ENCODE data around the gene SYK. TPM values are rescaled to one million over a fixed set of nuclear protein-coding genes. Genes with fewer than 3 reads are reported as not detected.
A peak's percentile ranks its signal among the peaks of the same experiment; 100 is the strongest.

SYK gene
- total RNA-seq, 1 donor, result not detected

GRCh38 chr9:90893706-90894105 lies 92.1 kb downstream of the SYK start:
- Histone ChIP-seq H3K27me3 (ENCODE audit: insufficient read depth, low read length) (peaks cover 23% of the 10 kb centered on the region), H3K27ac (ENCODE audit: low read depth, low read length) (no peak overlapping the region), H3K36me3 (ENCODE audit: insufficient read depth, low read length) (no peaks in the 10 kb centered on the region), H3K79me2 (ENCODE audit: insufficient read depth, low read length) (no peaks in the 10 kb centered on the region), H3K4me2 (ENCODE audit: insufficient read depth, low read length) (no peak overlapping the region), H3K9me3 (ENCODE audit: low read depth, low read length) (no peaks in the 10 kb centered on the region), H2AFZ (ENCODE audit: low read length) (no peak overlapping the region), H3K4me1 (ENCODE audit: insufficient read depth, low read length) (no peaks in the 10 kb centered on the region), H4K20me1 (ENCODE audit: insufficient read depth, low read length) (no peaks in the 10 kb centered on the region), H3K4me3 (ENCODE audit: insufficient read depth, low read length) (no peak overlapping the region)
- TF ChIP-seq CTCF (IDR thresholded peaks at IDR 0.05; ENCODE audit: extremely low read depth, low read depth, low read length), result no peak
- DNase-seq (ENCODE audit: insufficient read length, low spot score, missing footprints), result no peak

GRCh38 chr9:90894986-90895687 lies 93.5 kb downstream of the SYK start:
- DNase-seq (ENCODE audit: insufficient read length, low spot score, missing footprints), result no peak
- H3K4me3 ChIP-seq (ENCODE audit: insufficient read depth, low read length), result no peak overlapping the region
- H3K36me3 ChIP-seq (ENCODE audit: insufficient read depth, low read length), result no peaks in the 10 kb centered on the region
- H3K4me1 ChIP-seq (ENCODE audit: insufficient read depth, low read length), result no peaks in the 10 kb centered on the region
- no peaks in the 10 kb centered on the region for H4K20me1 ChIP-seq (ENCODE audit: insufficient read depth, low read length)
- peak; percentile 60 for TF ChIP-seq CTCF (IDR thresholded peaks at IDR 0.05; ENCODE audit: extremely low read depth, low read depth, low read length)
- no peak overlapping the region for H3K4me2 ChIP-seq (ENCODE audit: insufficient read depth, low read length)
- H3K9me3 ChIP-seq (ENCODE audit: low read depth, low read length), result no peaks in the 10 kb centered on the region
- H3K27me3 ChIP-seq (ENCODE audit: insufficient read depth, low read length), result peaks cover 16% of the 10 kb centered on the region
- H3K27ac ChIP-seq (ENCODE audit: low read depth, low read length), result no peak overlapping the region
- no peaks in the 10 kb centered on the region for H3K79me2 ChIP-seq (ENCODE audit: insufficient read depth, low read length)
- no peak overlapping the region for H2AFZ ChIP-seq (ENCODE audit: low read length)

DNA sequence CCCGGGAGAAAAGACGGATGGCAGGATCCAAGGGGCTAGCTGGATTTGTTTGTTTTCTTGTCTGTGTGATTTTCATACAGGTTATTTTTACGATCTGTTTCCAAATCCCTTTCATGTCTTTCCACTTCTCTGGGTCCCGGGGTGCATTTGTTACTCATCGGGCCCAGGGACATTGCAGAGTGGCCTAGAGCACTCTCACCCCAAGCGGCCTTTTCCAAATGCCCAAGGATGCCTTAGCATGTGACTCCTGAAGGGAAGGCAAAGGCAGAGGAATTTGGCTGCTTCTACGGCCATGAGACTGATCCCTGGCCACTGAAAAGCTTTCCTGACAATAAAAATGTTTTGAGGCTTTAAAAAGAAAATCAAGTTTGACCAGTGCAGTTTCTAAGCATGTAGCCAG lies 94.2 kb downstream of the SYK start:
- Histone ChIP-seq H3K4me2 (ENCODE audit: insufficient read depth, low read length) (no peak overlapping the region), H4K20me1 (ENCODE audit: insufficient read depth, low read length) (no peaks in the 10 kb centered on the region), H2AFZ (ENCODE audit: low read length) (no peak overlapping the region), H3K27me3 (ENCODE audit: insufficient read depth, low read length) (peaks cover 13% of the 10 kb centered on the region), H3K27ac (ENCODE audit: low read depth, low read length) (no peak overlapping the region), H3K4me3 (ENCODE audit: insufficient read depth, low read length) (no peak overlapping the region), H3K9me3 (ENCODE audit: low read depth, low read length) (no peaks in the 10 kb centered on the region), H3K79me2 (ENCODE audit: insufficient read depth, low read length) (no peaks in the 10 kb centered on the region), H3K4me1 (ENCODE audit: insufficient read depth, low read length) (no peaks in the 10 kb centered on the region), H3K36me3 (ENCODE audit: insufficient read depth, low read length) (no peaks in the 10 kb centered on the region)
- TF ChIP-seq CTCF (IDR thresholded peaks at IDR 0.05; ENCODE audit: extremely low read depth, low read depth, low read length), result no peak
- DNase-seq (ENCODE audit: insufficient read length, low spot score, missing footprints), result no peak

DNA sequence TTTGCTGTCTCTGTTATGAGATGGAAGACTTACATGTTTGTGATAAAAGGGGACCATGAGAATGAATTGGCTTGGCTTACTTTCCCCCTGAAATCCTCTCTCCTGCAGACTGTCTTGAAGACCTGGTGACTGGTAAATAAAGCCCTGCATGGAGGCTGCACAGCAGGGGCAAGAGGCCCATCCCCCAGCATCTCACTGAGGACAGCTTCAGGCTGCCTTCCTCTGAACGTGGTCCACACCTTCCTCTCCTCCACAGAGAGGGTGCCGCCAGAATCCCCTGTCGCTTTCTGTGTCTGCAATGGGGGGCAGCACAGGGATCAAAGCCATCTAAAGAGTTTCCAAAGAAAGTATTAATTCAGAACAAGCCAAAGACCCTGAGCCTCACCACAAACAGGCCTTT lies 94.6 kb downstream of the SYK start:
- Histone ChIP-seq H3K4me2 (ENCODE audit: insufficient read depth, low read length) (no peak overlapping the region), H2AFZ (ENCODE audit: low read length) (no peak overlapping the region), H3K36me3 (ENCODE audit: insufficient read depth, low read length) (no peaks in the 10 kb centered on the region), H3K4me3 (ENCODE audit: insufficient read depth, low read length) (no peak overlapping the region), H3K4me1 (ENCODE audit: insufficient read depth, low read length) (no peaks in the 10 kb centered on the region), H4K20me1 (ENCODE audit: insufficient read depth, low read length) (no peaks in the 10 kb centered on the region), H3K27ac (ENCODE audit: low read depth, low read length) (no peak overlapping the region), H3K79me2 (ENCODE audit: insufficient read depth, low read length) (no peaks in the 10 kb centered on the region), H3K9me3 (ENCODE audit: low read depth, low read length) (no peaks in the 10 kb centered on the region), H3K27me3 (ENCODE audit: insufficient read depth, low read length) (peaks cover 13% of the 10 kb centered on the region)
- DNase-seq (ENCODE audit: insufficient read length, low spot score, missing footprints), result no peak
- TF ChIP-seq CTCF (IDR thresholded peaks at IDR 0.05; ENCODE audit: extremely low read depth, low read depth, low read length), result no peak
